ENCODE data around the gene ARPC1A.
"Not testable (repeated sequence)": the region's sequence is repeated elsewhere in the genome, so short reads cannot be mapped to it uniquely, and the experiment has no call there.

The ARPC1A gene

GRCh38 chr7:99324559-99324958 is 1.1 kb upstream of the ARPC1A start:
- no peak for DNase-seq (ENCODE audit: insufficient read length)
- no peak for FAIRE-seq
- TF ChIP-seq POLR2A (IDR thresholded peaks at IDR 0.05; ENCODE audit: low read depth, low read length) (no peak), POLR2AphosphoS5 (IDR thresholded peaks at IDR 0.05; ENCODE audit: low read depth, low read length) (no peak), TAF1 (IDR thresholded peaks at IDR 0.05; ENCODE audit: borderline replicate concordance, low read depth, low read length) (no peak)

GRCh38 chr7:99325001-99325493 is 651 bp upstream of the ARPC1A start:
- FAIRE-seq, result no peak
- no peak for DNase-seq (ENCODE audit: insufficient read length)
- TF ChIP-seq POLR2AphosphoS5 (IDR thresholded peaks at IDR 0.05; ENCODE audit: low read depth, low read length) (no peak), POLR2A (IDR thresholded peaks at IDR 0.05; ENCODE audit: low read depth, low read length) (no peak), TAF1 (IDR thresholded peaks at IDR 0.05; ENCODE audit: borderline replicate concordance, low read depth, low read length) (no peak)

- no peak for FAIRE-seq
- DNase-seq (ENCODE audit: insufficient read length), result no peak
- TF ChIP-seq TAF1 (IDR thresholded peaks at IDR 0.05; ENCODE audit: borderline replicate concordance, low read depth, low read length) (no peak), POLR2AphosphoS5 (IDR thresholded peaks at IDR 0.05; ENCODE audit: low read depth, low read length) (no peak), POLR2A (IDR thresholded peaks at IDR 0.05; ENCODE audit: low read depth, low read length) (no peak)
These were observed 697 bp downstream of the ARPC1A start for GRCh38 chr7:99326408-99326782.

GRCh38 chr7:99330314-99330961 is 4.7 kb downstream of the ARPC1A start:
- not testable (repeated sequence) for DNase-seq (ENCODE audit: insufficient read length); FAIRE-seq

- no peak for TF ChIP-seq TAF1 (IDR thresholded peaks at IDR 0.05; ENCODE audit: borderline replicate concordance, low read depth, low read length)
- DNase-seq (ENCODE audit: insufficient read length) (no peak), FAIRE-seq (no peak)
These were observed 5.3 kb downstream of the ARPC1A start for GRCh38 chr7:99331002-99331401.

GRCh38 chr7:99339595-99339994 is 13.9 kb downstream of the ARPC1A start:
- TF ChIP-seq TAF1 (IDR thresholded peaks at IDR 0.05; ENCODE audit: borderline replicate concordance, low read depth, low read length) (no peak), POLR2A (IDR thresholded peaks at IDR 0.05; ENCODE audit: low read depth, low read length) (no peak), POLR2AphosphoS5 (IDR thresholded peaks at IDR 0.05; ENCODE audit: low read depth, low read length) (no peak)

GRCh38 chr7:99340659-99341058 is 15.0 kb downstream of the ARPC1A start:
- FAIRE-seq, result no peak
- no peak for DNase-seq (ENCODE audit: insufficient read length)
- no peak for TF ChIP-seq POLR2A (IDR thresholded peaks at IDR 0.05; ENCODE audit: low read depth, low read length)
- no peak for TF ChIP-seq TAF1 (IDR thresholded peaks at IDR 0.05; ENCODE audit: borderline replicate concordance, low read depth, low read length)
- no peak for TF ChIP-seq POLR2AphosphoS5 (IDR thresholded peaks at IDR 0.05; ENCODE audit: low read depth, low read length)

More at GRCh38 chr7:99339595-99339994, 13.9 kb downstream of the ARPC1A start:
- no peak for DNase-seq (ENCODE audit: insufficient read length)
- no peak for FAIRE-seq

- FAIRE-seq (peak; percentile 5), DNase-seq (ENCODE audit: insufficient read length) (no peak)
- TF ChIP-seq POLR2A (IDR thresholded peaks at IDR 0.05; ENCODE audit: low read depth, low read length), result peak; percentile 27; the same call in 1 of the 2 replicates
- no peak for TF ChIP-seq TAF1 (IDR thresholded peaks at IDR 0.05; ENCODE audit: borderline replicate concordance, low read depth, low read length)
- TF ChIP-seq POLR2AphosphoS5 (IDR thresholded peaks at IDR 0.05; ENCODE audit: low read depth, low read length), result no peak
These were observed 18.5 kb downstream of the ARPC1A start for GRCh38 chr7:99344061-99344647.

GRCh38 chr7:99350641-99351040 is 24.9 kb downstream of the ARPC1A start:
- not testable (repeated sequence) for DNase-seq (ENCODE audit: insufficient read length); FAIRE-seq

GRCh38 chr7:99352247-99352646 is 26.5 kb downstream of the ARPC1A start:
- TF ChIP-seq POLR2AphosphoS5 (IDR thresholded peaks at IDR 0.05; ENCODE audit: low read depth, low read length) (no peak), POLR2A (IDR thresholded peaks at IDR 0.05; ENCODE audit: low read depth, low read length) (no peak), TAF1 (IDR thresholded peaks at IDR 0.05; ENCODE audit: borderline replicate concordance, low read depth, low read length) (no peak)
- DNase-seq (ENCODE audit: insufficient read length), result no peak
- FAIRE-seq, result no peak

- TF ChIP-seq TAF1 (IDR thresholded peaks at IDR 0.05; ENCODE audit: borderline replicate concordance, low read depth, low read length) (no peak), POLR2A (IDR thresholded peaks at IDR 0.05; ENCODE audit: low read depth, low read length) (no peak), POLR2AphosphoS5 (IDR thresholded peaks at IDR 0.05; ENCODE audit: low read depth, low read length) (no peak)
- FAIRE-seq (no peak), DNase-seq (ENCODE audit: insufficient read length) (no peak)
These were observed 29.4 kb downstream of the ARPC1A start for GRCh38 chr7:99355098-99355497.

GRCh38 chr7:99357701-99358490 is 32.2 kb downstream of the ARPC1A start:
- DNase-seq (ENCODE audit: insufficient read length), result no peak
- no peak for FAIRE-seq
- TF ChIP-seq POLR2AphosphoS5 (IDR thresholded peaks at IDR 0.05; ENCODE audit: low read depth, low read length), result no peak
- TF ChIP-seq TAF1 (IDR thresholded peaks at IDR 0.05; ENCODE audit: borderline replicate concordance, low read depth, low read length), result no peak
- no peak for TF ChIP-seq POLR2A (IDR thresholded peaks at IDR 0.05; ENCODE audit: low read depth, low read length)

GRCh38 chr7:99358521-99358920 is 32.8 kb downstream of the ARPC1A start:
- FAIRE-seq; DNase-seq (ENCODE audit: insufficient read length): not testable (repeated sequence)

All from GM12892 (cell line).